Lower lobe of right lung (tissue), 2 donors: ENCODE data around the gene LUC7L3. TPM values are rescaled to one million over a fixed set of nuclear protein-coding genes. Genes with fewer than 3 reads are reported as not detected.
"Not testable (repeated sequence)": the region's sequence is repeated elsewhere in the genome, so short reads cannot be mapped to it uniquely, and the experiment has no call there.

Experiments
- ATAC-seq, 2 donors: fragments of 200-7000 bp; cut with Tn5 transposase; one replicate each; pipeline ENCODE4 v1.9.1; 2020 to 2022; ENCODE audit warnings: mild to moderate bottlenecking in 2 of 2, moderate library complexity in 2 of 2
- DNase-seq: peaks from one replicate; pipeline ENCODE4 v3.0.0-alpha.2; 2020
- H3K27ac ChIP-seq: fragments of 200-600 bp; one replicate; pipeline ENCODE4 v1.8.0; 2022
- H3K27me3 ChIP-seq: fragments of 200-600 bp; one replicate; pipeline ENCODE4 v1.8.0; 2022; ENCODE audit warnings: low read depth
- H3K36me3 ChIP-seq: fragments of 200-600 bp; one replicate; pipeline ENCODE4 v1.8.0; 2022; ENCODE audit warnings: mild to moderate bottlenecking
- H3K4me1 ChIP-seq: fragments of 200-600 bp; one replicate; pipeline ENCODE4 v1.8.0; 2022
- H3K4me3 ChIP-seq: fragments of 200-600 bp; one replicate; pipeline ENCODE4 v1.8.0; 2022; ENCODE audit warnings: mild to moderate bottlenecking
- H3K9me3 ChIP-seq: fragments of 200-600 bp; one replicate; pipeline ENCODE4 v1.8.0; 2022
- CTCF ChIP-seq: fragments of 200-600 bp; IDR thresholded peaks from one replicate; pipeline ENCODE4 v1.8.0; 2022; ENCODE audit warnings: antibody characterized with exemption, mild to moderate bottlenecking
- intact Hi-C: fragments of 100-400 bp; cut with DNase I; formaldehyde crosslinking; loops from one replicate; pipeline ENCODE4 v1.11.0; 2022
- microRNA-seq: library from miRNA; unstranded; fragments of <30 nt; microRNA quantifications from one replicate; pipeline ENCODE4 v1.2.0, GENCODE V29; 2020; ENCODE audit warnings: borderline number of aligned reads
- total RNA-seq: library from RNA; stranded (reverse); fragmentation: NEBNext Ultra II Directional; extraction: Animal tissue kit (Norgen Biotek cat#: 25700); gene quantifications from one replicate; pipeline ENCODE4 v1.2.1, GENCODE V29; 2021
- donor health status: DM: no; HTN: yes; CAD: no; lungs with severe emphysema.

Gene LUC7L3
- total RNA-seq, 1 donor from 2014 or later = 106 TPM

- Histone ChIP-seq H3K27ac (no peak overlapping the region), H3K4me3 (no peak overlapping the region), H3K36me3 (no peaks in the 10 kb centered on the region), H3K9me3 (no peaks in the 10 kb centered on the region), H3K27me3 (no peaks in the 10 kb centered on the region), H3K4me1 (no peaks in the 10 kb centered on the region)
- TF ChIP-seq CTCF = no peak
- DNase-seq (no peak), ATAC-seq (no peak)
- intact Hi-C loops = no loop called here
Observed at GRCh38 chr17:50803676-50804075, 84.3 kb downstream of the LUC7L3 start.

DNA sequence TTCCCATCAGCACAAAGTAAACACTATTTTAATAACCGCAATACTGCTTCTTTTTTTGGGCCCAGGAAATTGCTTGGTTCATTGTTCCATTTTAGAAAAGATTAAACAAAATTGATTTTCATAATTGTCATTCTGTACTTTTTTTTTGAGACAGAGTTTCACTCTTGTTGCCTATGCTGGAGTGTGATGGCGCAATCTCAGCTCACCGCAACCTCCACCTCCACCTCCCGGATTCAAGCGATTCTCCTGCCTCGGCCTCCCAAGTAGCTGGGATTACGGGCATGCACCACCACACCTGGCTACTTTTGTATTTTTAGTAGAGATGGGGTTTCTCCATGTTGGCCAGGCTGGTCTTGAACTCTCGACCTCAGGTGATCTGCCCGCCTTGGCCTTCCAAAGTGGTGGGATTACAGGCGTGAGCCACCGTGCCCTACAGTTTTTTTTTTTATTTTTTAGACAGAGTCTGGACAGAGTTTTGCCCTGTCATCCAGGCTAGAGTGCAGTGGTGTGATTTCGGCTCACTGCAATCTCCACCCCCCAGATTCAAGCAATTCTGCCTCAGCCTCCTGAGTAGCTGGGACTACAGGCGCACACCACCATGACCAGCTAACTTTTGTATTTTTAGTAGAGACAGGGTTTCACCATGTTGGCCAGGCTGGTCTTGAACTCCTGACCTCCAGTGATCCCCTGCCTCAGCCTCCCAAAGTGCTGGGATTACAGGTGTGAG lies 85.5 kb downstream of the LUC7L3 start:
- H3K36me3 ChIP-seq, H3K27me3 ChIP-seq, H3K9me3 ChIP-seq, DNase-seq, ATAC-seq, H3K27ac ChIP-seq, H3K4me3 ChIP-seq, intact Hi-C loops, H3K4me1 ChIP-seq: not testable (repeated sequence)

GRCh38 chr17:50805486-50805885 lies 86.1 kb downstream of the LUC7L3 start:
- DNase-seq = no peak
- Histone ChIP-seq H3K4me3 (no peak overlapping the region), H3K4me1 (no peaks in the 10 kb centered on the region), H3K27ac (no peak overlapping the region), H3K36me3 (no peaks in the 10 kb centered on the region), H3K27me3 (no peaks in the 10 kb centered on the region), H3K9me3 (no peaks in the 10 kb centered on the region)
- intact Hi-C loops = no loop called here
- ATAC-seq = no peak
- TF ChIP-seq CTCF = no peak

Small RNA genes lying within 50 kb of the gene (microRNA-seq; reads per million reads assigned to microRNA genes)
- not detected for gene MIR8059

Other genes with a start within 250 kb of the LUC7L3 start
- 29.2 TPM for gene RSAD1, start 240.7 kb upstream of the LUC7L3 start, total RNA-seq
- 3.8 TPM for gene MYCBPAP, start 211.2 kb upstream of the LUC7L3 start, total RNA-seq
- 1.5 TPM for gene EPN3, start 186.9 kb upstream of the LUC7L3 start, total RNA-seq
- 29.7 TPM for gene SPATA20, start 172.4 kb upstream of the LUC7L3 start, total RNA-seq
- gene CACNA1G, start 158.9 kb upstream of the LUC7L3 start, total RNA-seq = 0.21 TPM
- gene ABCC3, start 84.7 kb upstream of the LUC7L3 start, total RNA-seq = 41.7 TPM
- 49.5 TPM for gene ANKRD40, start 11.7 kb upstream of the LUC7L3 start, total RNA-seq
- gene ANKRD40CL, start 47.9 kb downstream of the LUC7L3 start, total RNA-seq = not detected
- gene WFIKKN2, start 116.0 kb downstream of the LUC7L3 start, total RNA-seq = 0.35 TPM
- 72.9 TPM for gene TOB1, start 146.8 kb downstream of the LUC7L3 start, total RNA-seq